Choroid plexus epithelial cell (primary cell): Measurements from ENCODE around the gene CIAO3.

ENCODE experiments used
- DNase-seq: peaks from one replicate; pipeline ENCODE4 v3.0.0-alpha.2; 2010; ENCODE audit warnings: low read depth
- H3K4me3 ChIP-seq: 2 replicates; pipeline ENCODE4 v1.5.1; 2011; ENCODE audit warnings: low read depth, mild to moderate bottlenecking, control low read depth, low read length, moderate library complexity
- CTCF ChIP-seq: conservative IDR thresholded peaks from 2 replicates; pipeline ENCODE4 v1.5.1; 2011; ENCODE audit warnings: low read depth, mild to moderate bottlenecking, control low read depth, inconsistent platforms, low read length, moderate library complexity

Gene CIAO3

GRCh38 chr16:728131-728889 is 12.5 kb downstream of the CIAO3 start:
- TF ChIP-seq CTCF: no peak
- DNase-seq: peak; percentile 86
- peak overlapping the region; percentile 68 for H3K4me3 ChIP-seq

GRCh38 chr16:727291-727977 is 13.4 kb downstream of the CIAO3 start:
- no peak for DNase-seq
- TF ChIP-seq CTCF: no peak
- peak overlapping the region; percentile 68 for H3K4me3 ChIP-seq

GRCh38 chr16:726438-727290 is 14.1 kb downstream of the CIAO3 start, which contains the start of the genes CCDC78 and HAGHL:
Gene CCDC78, minus strand, starts transcription at chr16:726443. Its CDS starts 76 bp downstream, at chr16:726367.
Gene HAGHL, plus strand, starts transcription at chr16:727106. Its CDS starts 404 bp downstream, at chr16:727510.
- peak; percentile 64 for DNase-seq
- no peak for TF ChIP-seq CTCF
- peak within 1 kb of the TSS; percentile 68 for H3K4me3 ChIP-seq

GRCh38 chr16:726188-726437 is 14.7 kb downstream of the CIAO3 start:
- H3K4me3 ChIP-seq: no peak overlapping the region
- no peak for DNase-seq
- TF ChIP-seq CTCF: no peak

GRCh38 chr16:725463-726187 is 15.2 kb downstream of the CIAO3 start:
- DNase-seq: no peak
- H3K4me3 ChIP-seq: no peak overlapping the region
- no peak for TF ChIP-seq CTCF

- no peak for TF ChIP-seq CTCF
- H3K4me3 ChIP-seq: no peak overlapping the region
- no peak for DNase-seq
These were observed 15.8 kb downstream of the CIAO3 start for GRCh38 chr16:725041-725376.
